ENCODE data around the gene PTGIS.

The PTGIS gene

GRCh38 chr20:49572857-49573256 is 4.9 kb upstream of the PTGIS start:
- CTCF ChIA-PET: no interaction called here
- DNase-seq (ENCODE audit: low spot score): no peak
- POLR2A ChIA-PET (ENCODE audit: low non-redundant PET): no interaction called here
- no peak for TF ChIP-seq CTCF (conservative IDR thresholded peaks at IDR 0.05; ENCODE audit: low read depth)
- H3K27ac ChIP-seq: no peak overlapping the region

DNA sequence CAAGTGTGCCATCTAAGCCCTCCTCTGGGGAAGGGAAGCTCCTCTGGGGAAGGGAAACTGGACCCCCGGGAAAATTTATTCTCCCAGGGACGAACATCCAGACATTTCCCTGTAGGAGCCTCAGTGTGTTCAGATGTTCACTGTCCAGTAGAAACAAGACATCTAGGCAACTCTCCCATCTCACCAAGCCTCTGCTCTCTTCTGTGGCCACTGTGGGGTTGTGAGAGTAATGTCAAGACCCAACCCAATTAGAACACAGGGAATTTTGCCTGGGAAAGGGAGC is 3.6 kb upstream of the PTGIS start:
- CTCF ChIA-PET: interaction anchor here (0.6 kb wide), 1 partner anchor 962 kb away, joined by 3 read pairs; no protein-coding TSS in a partner anchor
- no peak for TF ChIP-seq CTCF (conservative IDR thresholded peaks at IDR 0.05; ENCODE audit: low read depth)

DNA sequence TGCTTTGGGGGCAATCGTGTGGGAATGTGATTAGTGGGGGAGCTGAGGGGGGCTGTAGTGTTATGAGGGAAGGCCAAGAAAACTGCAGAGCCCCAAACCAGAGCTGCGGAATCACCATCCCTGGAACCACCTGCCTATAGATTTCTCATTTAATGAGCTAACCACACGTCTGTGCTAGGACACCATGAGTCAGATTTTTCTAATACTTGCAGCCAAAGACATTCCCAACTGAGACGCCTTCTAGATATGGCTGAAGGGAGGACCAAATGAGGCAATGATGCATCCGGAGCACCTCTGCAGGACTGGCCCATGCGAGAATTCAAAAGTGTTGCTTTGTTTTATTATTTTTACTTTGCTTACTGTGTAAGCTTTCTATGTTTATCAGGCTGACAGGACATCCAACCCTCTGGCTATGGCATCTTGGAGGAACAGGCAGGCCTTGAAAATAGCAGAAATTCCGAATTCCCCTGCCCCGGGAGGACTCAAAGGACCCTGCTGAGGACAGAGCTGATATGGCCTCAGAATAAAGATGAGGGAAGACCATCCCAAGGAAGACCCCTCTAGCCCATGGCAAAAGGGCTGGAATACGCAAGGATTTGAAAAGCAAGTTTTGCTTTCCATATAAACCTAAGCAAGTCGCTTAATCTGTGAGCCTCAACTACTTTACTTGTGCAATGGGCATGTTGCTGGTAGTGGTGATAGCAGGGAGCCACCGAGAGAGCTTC is 3.1 kb upstream of the PTGIS start:
- POLR2A ChIA-PET (ENCODE audit: low non-redundant PET): no interaction called here

More for the DNA sequence above, 3.6 kb upstream of the PTGIS start:
- no peak overlapping the region for H3K27ac ChIP-seq
- DNase-seq (ENCODE audit: low spot score): no peak
- POLR2A ChIA-PET (ENCODE audit: low non-redundant PET): no interaction called here

DNA sequence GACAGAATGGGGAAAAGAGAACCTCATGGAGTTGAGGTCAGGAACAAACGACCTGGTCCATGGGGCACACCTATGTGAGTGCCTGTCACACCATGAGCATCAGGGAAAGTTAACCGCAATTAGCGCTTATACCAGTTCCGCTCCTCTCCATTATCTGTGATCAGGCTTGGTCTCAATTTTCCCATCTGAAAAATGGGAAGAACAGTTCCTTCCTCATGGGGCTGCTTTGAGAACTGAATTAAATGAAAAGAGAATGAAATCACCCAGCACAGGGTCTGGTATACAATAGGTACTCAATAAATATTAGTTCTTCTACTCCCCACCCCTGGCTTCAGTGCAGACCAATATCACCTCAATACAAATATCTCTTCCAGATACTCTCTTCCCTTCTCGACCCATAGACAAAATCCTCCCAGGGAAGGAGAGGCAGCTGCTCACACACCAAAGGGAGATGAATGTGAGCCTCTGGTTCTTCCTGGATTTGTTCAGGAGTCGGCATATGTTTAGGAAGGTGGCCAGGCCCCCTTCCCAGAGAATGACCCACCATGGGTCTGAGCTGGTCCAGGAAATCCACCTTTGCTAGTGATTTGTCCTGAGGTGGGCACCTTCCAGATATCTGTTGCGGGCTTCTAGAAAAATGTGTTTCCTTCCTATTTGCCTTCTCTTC is 2.4 kb upstream of the PTGIS start:
- H3K27ac ChIP-seq: no peak overlapping the region
- CTCF ChIA-PET: interaction anchor here (0.5 to 1.8 kb wide), 5 partner anchors 29 to 319 kb away, joined by 3 to 6 read pairs (median 3); no protein-coding TSS in a partner anchor
- POLR2A ChIA-PET (ENCODE audit: low non-redundant PET): interaction anchor here (1.0 kb wide), 1 partner anchor 9 kb away, joined by 3 read pairs; no protein-coding TSS in a partner anchor
- DNase-seq (ENCODE audit: low spot score): no peak
- TF ChIP-seq CTCF (conservative IDR thresholded peaks at IDR 0.05; ENCODE audit: low read depth): no peak

More for the DNA sequence above, 3.1 kb upstream of the PTGIS start:
- no peak for TF ChIP-seq CTCF (conservative IDR thresholded peaks at IDR 0.05; ENCODE audit: low read depth)
- CTCF ChIA-PET: interaction anchor here (0.5 to 1.8 kb wide), 4 partner anchors 29 to 962 kb away, joined by 3 to 6 read pairs (median 3); no protein-coding TSS in a partner anchor
- DNase-seq (ENCODE audit: low spot score): no peak
- no peak overlapping the region for H3K27ac ChIP-seq

GRCh38 chr20:49569411-49570115 is 1.6 kb upstream of the PTGIS start:
- no peak overlapping the region for H3K27ac ChIP-seq
- CTCF ChIA-PET: interaction anchor here (0.6 to 1.8 kb wide), 5 partner anchors 9 to 152 kb away, joined by 3 to 6 read pairs (median 4); no protein-coding TSS in a partner anchor
- POLR2A ChIA-PET (ENCODE audit: low non-redundant PET): interaction anchor here (1.0 kb wide), 1 partner anchor 10 kb away, joined by 3 read pairs; no protein-coding TSS in a partner anchor
- TF ChIP-seq CTCF (conservative IDR thresholded peaks at IDR 0.05; ENCODE audit: low read depth): no peak
- DNase-seq (ENCODE audit: low spot score): no peak
